MM.1S (cell line): ENCODE results near the gene PRDM10.

Source experiments
- EZH2 ChIP-seq: fragments of 300-600 bp; sonication (generic); optimal IDR thresholded peaks from 2 replicates; pipeline ENCODE3; 2017; ENCODE audit warnings: low read depth, mild to moderate bottlenecking, antibody characterized with exemption, low read length, mixed read lengths
- EZH2phosphoT487 ChIP-seq: fragments of 300-600 bp; sonication (generic); IDR thresholded peaks from 2 replicates; pipeline ENCODE4 v1.6.1; 2018; ENCODE audit warnings: antibody characterized with exemption, low read length
- TF ChIP-seq, protein P1 (sequence below): fragments of 300-600 bp; sonication (generic); IDR thresholded peaks from 2 replicates; pipeline ENCODE4 v1.5.1; 2016; ENCODE audit warnings: antibody characterized with exemption, low read length, mixed read lengths

DNA sequence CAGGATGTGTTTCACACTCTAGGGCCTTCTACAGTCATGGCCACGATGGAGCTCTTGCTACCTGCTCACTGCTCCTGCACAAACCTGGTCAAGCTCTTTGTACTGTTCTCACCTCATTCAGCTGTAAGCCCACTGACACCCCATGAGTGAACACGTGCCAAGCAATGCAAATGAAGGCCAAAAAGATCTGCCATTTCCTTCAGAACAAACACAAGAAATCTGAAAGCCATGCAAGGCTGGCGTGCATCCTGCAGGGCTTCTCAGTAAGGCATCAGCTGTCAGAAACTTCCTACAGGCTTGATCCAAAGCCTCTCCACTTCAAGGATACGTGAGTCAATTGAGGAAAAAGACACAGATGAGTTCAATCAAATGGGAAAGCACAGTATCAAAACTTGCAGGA is 63.1 kb downstream of the PRDM10 start:
- TF ChIP-seq, protein P1, sequence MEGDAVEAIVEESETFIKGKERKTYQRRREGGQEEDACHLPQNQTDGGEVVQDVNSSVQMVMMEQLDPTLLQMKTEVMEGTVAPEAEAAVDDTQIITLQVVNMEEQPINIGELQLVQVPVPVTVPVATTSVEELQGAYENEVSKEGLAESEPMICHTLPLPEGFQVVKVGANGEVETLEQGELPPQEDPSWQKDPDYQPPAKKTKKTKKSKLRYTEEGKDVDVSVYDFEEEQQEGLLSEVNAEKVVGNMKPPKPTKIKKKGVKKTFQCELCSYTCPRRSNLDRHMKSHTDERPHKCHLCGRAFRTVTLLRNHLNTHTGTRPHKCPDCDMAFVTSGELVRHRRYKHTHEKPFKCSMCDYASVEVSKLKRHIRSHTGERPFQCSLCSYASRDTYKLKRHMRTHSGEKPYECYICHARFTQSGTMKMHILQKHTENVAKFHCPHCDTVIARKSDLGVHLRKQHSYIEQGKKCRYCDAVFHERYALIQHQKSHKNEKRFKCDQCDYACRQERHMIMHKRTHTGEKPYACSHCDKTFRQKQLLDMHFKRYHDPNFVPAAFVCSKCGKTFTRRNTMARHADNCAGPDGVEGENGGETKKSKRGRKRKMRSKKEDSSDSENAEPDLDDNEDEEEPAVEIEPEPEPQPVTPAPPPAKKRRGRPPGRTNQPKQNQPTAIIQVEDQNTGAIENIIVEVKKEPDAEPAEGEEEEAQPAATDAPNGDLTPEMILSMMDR: no peak
- TF ChIP-seq EZH2phosphoT487 (no peak), EZH2 (no peak)
